IMR-90 (cell line): Measurements from ENCODE around the gene AGGF1. TPM values are rescaled to one million over a fixed set of nuclear protein-coding genes. Genes with fewer than 3 reads are reported as not detected.

Source experiments
- ATAC-seq: fragments of 200-7000 bp; cut with Tn5 transposase; 2 replicates; pipeline ENCODE4 v1.9.1; 2020; ENCODE audit warnings: low read depth, mild to moderate bottlenecking, moderate library complexity
- BruUV-seq: library from RNA; stranded (reverse); fragments of 400-500 nt; replicated peaks from 2 replicates; lab custom pipeline; 2021; lab: Mats Ljungman, UMichigan
- CTCF ChIA-PET: fragments of 300-600 bp; formaldehyde crosslinking; extraction: SDS; loops from one replicate; lab custom pipeline; 2021; ENCODE audit warnings: antibody characterized with exemption; lab: Yijun Ruan, JAX
- POLR2A ChIA-PET: fragments of 300-600 bp; sonication (Branson Sonifier 250); formaldehyde crosslinking; loops from one replicate; lab custom pipeline; 2022; ENCODE audit warnings: antibody characterized with exemption; ENCODE audit not compliant: unreplicated experiment; lab: Charles Lee
- DNase-seq: peaks from one replicate; pipeline ENCODE4 v3.0.0; 2013
- H2AFZ ChIP-seq: replicated peaks from 2 replicates; pipeline ENCODE3; 2013; ENCODE audit warnings: low read length, mild to moderate bottlenecking; ENCODE audit not compliant: poor library complexity
- H2AK5ac ChIP-seq: 2 replicates; pipeline ENCODE4 v1.6.1; 2013; ENCODE audit warnings: low read depth, low read length, inconsistent platforms
- H2AK9ac ChIP-seq: replicated peaks from 2 replicates; pipeline ENCODE3; 2013; ENCODE audit warnings: mild to moderate bottlenecking, low read depth, low read length, moderate library complexity; ENCODE audit not compliant: poor library complexity
- H2BK120ac ChIP-seq: 2 replicates; pipeline ENCODE4 v1.6.1; 2013; ENCODE audit warnings: low read depth, low read length, inconsistent platforms
- H2BK15ac ChIP-seq: 3 replicates; pipeline ENCODE4 v1.6.1; 2013; ENCODE audit warnings: low read depth, low read length, inconsistent platforms
- H2BK20ac ChIP-seq: 2 replicates; pipeline ENCODE4 v1.6.1; 2013; ENCODE audit warnings: low read depth, mild to moderate bottlenecking, inconsistent platforms, low read length, moderate library complexity
- H2BK5ac ChIP-seq: 2 replicates; pipeline ENCODE4 v1.6.1; 2013; ENCODE audit warnings: mild to moderate bottlenecking, low read depth, low read length, inconsistent platforms; ENCODE audit not compliant: poor library complexity, severe bottlenecking
- H3K14ac ChIP-seq: replicated peaks from 2 replicates; pipeline ENCODE4 v1.6.1; 2013; ENCODE audit warnings: low read depth, low read length, inconsistent platforms
- H3K18ac ChIP-seq: 2 replicates; pipeline ENCODE4 v1.6.1; 2013; ENCODE audit warnings: low read depth, low read length, control low read depth
- H3K23ac ChIP-seq: 2 replicates; pipeline ENCODE4 v1.6.1; 2013; ENCODE audit warnings: low read depth, low read length, inconsistent platforms
- H3K27ac ChIP-seq: 2 replicates; pipeline ENCODE4 v1.5.1; 2013; ENCODE audit warnings: mild to moderate bottlenecking, control low read depth, low read length; ENCODE audit not compliant: insufficient read depth
- H3K27me3 ChIP-seq: 2 replicates; pipeline ENCODE4 v1.6.1; 2013; ENCODE audit warnings: low read length; ENCODE audit not compliant: control insufficient read depth, insufficient read depth
- H3K36me3 ChIP-seq: 2 replicates; pipeline ENCODE4 v1.6.1; 2013; ENCODE audit warnings: low read length, mixed read lengths; ENCODE audit not compliant: control insufficient read depth, insufficient read depth
- H3K4ac ChIP-seq: 2 replicates; pipeline ENCODE4 v1.6.1; 2013; ENCODE audit warnings: low read depth, low read length, inconsistent platforms
- H3K4me1 ChIP-seq: 2 replicates; pipeline ENCODE4 v1.6.1; 2013; ENCODE audit warnings: low read length, mixed read lengths; ENCODE audit not compliant: control insufficient read depth, insufficient read depth
- H3K4me2 ChIP-seq: 2 replicates; pipeline ENCODE4 v1.6.1; 2013; ENCODE audit warnings: low read depth, mild to moderate bottlenecking, control low read depth, low read length, moderate library complexity
- H3K4me3 ChIP-seq: 2 replicates; pipeline ENCODE4 v1.5.1; 2013; ENCODE audit warnings: low read depth, mild to moderate bottlenecking, control low read depth, low read length, moderate library complexity; ENCODE audit not compliant: insufficient read depth
- H3K56ac ChIP-seq: 2 replicates; pipeline ENCODE4 v1.6.1; 2013; ENCODE audit warnings: low read length, inconsistent platforms; ENCODE audit not compliant: insufficient read depth; ENCODE audit errors: extremely low read depth
- H3K79me1 ChIP-seq, 2 experiments: 2 replicates each; pipeline ENCODE4 v1.6.1; 2013; ENCODE audit warnings: low read length in 2 of 2, inconsistent platforms in 1 of 2, low read depth in 1 of 2
- H3K9ac ChIP-seq: 2 replicates; pipeline ENCODE4 v1.6.1; 2013; ENCODE audit warnings: low read depth, low read length, control low read depth
- H3K9me1 ChIP-seq: 2 replicates; pipeline ENCODE4 v1.6.1; 2013; ENCODE audit warnings: low read length, inconsistent platforms; ENCODE audit not compliant: insufficient read depth
- H3K9me3 ChIP-seq: 2 replicates; pipeline ENCODE4 v1.6.1; 2013; ENCODE audit warnings: low read length; ENCODE audit not compliant: control insufficient read depth, insufficient read depth
- H4K20me1 ChIP-seq: 2 replicates; pipeline ENCODE4 v1.6.1; 2013; ENCODE audit warnings: low read length, inconsistent platforms; ENCODE audit not compliant: insufficient read depth
- H4K5ac ChIP-seq: 2 replicates; pipeline ENCODE4 v1.6.1; 2013; ENCODE audit warnings: mild to moderate bottlenecking, low read depth, low read length, control low read depth
- H4K8ac ChIP-seq, 2 experiments: 2 replicates each; pipeline ENCODE4 v1.6.1; 2013; ENCODE audit warnings: low read depth in 2 of 2, low read length in 2 of 2, control low read depth in 1 of 2, inconsistent platforms in 1 of 2
- H4K91ac ChIP-seq: 2 replicates; pipeline ENCODE4 v1.6.1; 2013; ENCODE audit warnings: low read depth, low read length, inconsistent platforms; ENCODE audit not compliant: insufficient read depth
- BHLHE40 ChIP-seq: fragments of 150-350 bp; IDR thresholded peaks from 2 replicates; pipeline ENCODE4 v1.6.1; 2016; ENCODE audit warnings: mild to moderate bottlenecking, low read depth, low read length
- CEBPB ChIP-seq: IDR thresholded peaks from 2 replicates; pipeline ENCODE4 v1.6.1; 2012; ENCODE audit warnings: low read depth, low read length, improper control_type of control experiment
- CHD1 ChIP-seq: IDR thresholded peaks from 2 replicates; pipeline ENCODE4 v1.6.1; 2012; ENCODE audit warnings: low read depth, low read length, improper control_type of control experiment
- CTCF ChIP-seq: conservative IDR thresholded peaks from 2 replicates; pipeline ENCODE4 v1.5.1; 2012; ENCODE audit warnings: mild to moderate bottlenecking, low read depth, low read length, improper control_type of control experiment
- FOS ChIP-seq: fragments of 150-350 bp; IDR thresholded peaks from 2 replicates; pipeline ENCODE4 v1.6.1; 2016; ENCODE audit warnings: low read depth, low read length
- MAFK ChIP-seq: IDR thresholded peaks from 2 replicates; pipeline ENCODE4 v1.6.1; 2012; ENCODE audit warnings: low read depth, low read length, improper control_type of control experiment
- MAZ ChIP-seq: IDR thresholded peaks from 2 replicates; pipeline ENCODE4 v1.6.1; 2012; ENCODE audit warnings: low read depth, mild to moderate bottlenecking, low read length, improper control_type of control experiment, moderate library complexity, borderline replicate concordance
- MXI1 ChIP-seq: IDR thresholded peaks from 2 replicates; pipeline ENCODE4 v1.6.1; 2012; ENCODE audit warnings: low read depth, mild to moderate bottlenecking, low read length, moderate library complexity, borderline replicate concordance
- NFE2L2 ChIP-seq: fragments of 150-350 bp; IDR thresholded peaks from 2 replicates; pipeline ENCODE4 v1.6.1; 2016; ENCODE audit warnings: low read depth, mild to moderate bottlenecking, low read length
- POLR2A ChIP-seq: IDR thresholded peaks from 2 replicates; pipeline ENCODE4 v1.6.1; 2012; ENCODE audit warnings: mild to moderate bottlenecking, low read depth, low read length
- RCOR1 ChIP-seq: IDR thresholded peaks from 2 replicates; pipeline ENCODE4 v1.6.1; 2012; ENCODE audit warnings: mild to moderate bottlenecking, low read length, improper control_type of control experiment; ENCODE audit not compliant: insufficient replicate concordance
- RFX5 ChIP-seq: IDR thresholded peaks from 2 replicates; pipeline ENCODE4 v1.8.0; 2012; ENCODE audit warnings: low read depth, mild to moderate bottlenecking, low read length, moderate library complexity
- USF2 ChIP-seq: fragments of 150-350 bp; IDR thresholded peaks from 2 replicates; pipeline ENCODE4 v1.6.1; 2017; ENCODE audit warnings: mild to moderate bottlenecking, antibody characterized with exemption, low read length, low read depth
- WGBS, 2 experiments: methylation state at CpG; one replicate each; pipeline versions ENCODE4 v1.1.5 to v1.1.7; 2013; ENCODE audit warnings: missing lambda C conversion rate in 2 of 2; ENCODE audit not compliant: insufficient read length in 1 of 2; ENCODE audit errors: extremely low coverage in 2 of 2; 5-methylcytosine and 5-hydroxymethylcytosine counted together
- dilution Hi-C: fragments of 300-500 bp; cut with HindIII; formaldehyde crosslinking; loops from one replicate; pipeline ENCODE4 v1.14.3; 2018; ENCODE audit warnings: low sequenced_read_pairs; ENCODE audit not compliant: unreplicated experiment
- in situ Hi-C: fragments of 300-500 bp; cut with MboI; formaldehyde crosslinking; loops from 3 replicates; pipeline ENCODE4 v1.14.3; 2019; ENCODE audit warnings: low sequenced_read_pairs, inconsistent platforms, mixed read lengths
- intact Hi-C: fragments of 100-400 bp; cut with micrococcal nuclease; formaldehyde crosslinking; loops from 2 replicates; pipeline ENCODE4 v1.10.0; 2022
- polyA plus RNA-seq, 3 experiments: library from polyadenylated mRNA; depleted of rRNA; stranded (reverse); fragments of >200 nt; gene quantifications; 2 replicates each; pipeline ENCODE4 v1.2.3, GENCODE V29; 2012; ENCODE audit warnings: low replicate concordance in 1 of 3
- total RNA-seq: library from RNA; depleted of rRNA; stranded (reverse); fragments of >200 nt; gene quantifications from 2 replicates; pipeline ENCODE4 v1.2.3, GENCODE V29; 2012
- TF ChIP-seq, protein P1 (sequence below): fragments of 150-350 bp; IDR thresholded peaks from 2 replicates; pipeline ENCODE4 v1.6.1; 2016; ENCODE audit warnings: low read depth, mild to moderate bottlenecking, low read length, moderate library complexity, borderline replicate concordance

AGGF1 gene
- total and polyA plus RNA-seq, 2 of the 4 experiments (the other 2 are of a cell fraction): 7.3 to 8.4 TPM

- Histone ChIP-seq H3K4me2 (no peak overlapping the region), H3K4me3 (no peak overlapping the region), H3K4ac (no peak overlapping the region), H2BK15ac (no peak overlapping the region), H3K23ac (no peak overlapping the region), H3K9ac (no peak overlapping the region), H3K9me1 (0 out of 2 replicates have a peak, but pooled peaks cover 2% of the 10 kb centered on the region), H4K20me1 (no peaks in the 10 kb centered on the region), H4K91ac (no peak overlapping the region), H2BK5ac (no peak overlapping the region), H3K18ac (no peak overlapping the region), H4K8ac (no peak overlapping the region), H3K4me1 (peaks cover 2% of the 10 kb centered on the region), H3K9me3 (no peaks in the 10 kb centered on the region), H2BK120ac (no peak overlapping the region), H3K27me3 (no peaks in the 10 kb centered on the region), H4K5ac (no peak overlapping the region), H3K56ac (no peak overlapping the region), H2AK9ac (no peak overlapping the region), H2AFZ (no peak overlapping the region), H3K14ac (no peak overlapping the region), H2AK5ac (no peak overlapping the region), H3K36me3 (peaks cover 19% of the 10 kb centered on the region), H3K27ac (no peak overlapping the region), H3K79me1 (peaks cover 5 to 20% of the 10 kb centered on the region in 2 experiments), H2BK20ac (no peak overlapping the region)
- in situ Hi-C loops: no loop called here
- dilution Hi-C loops: no loop called here
- no peak for TF ChIP-seq CTCF
- TF ChIP-seq MAZ: no peak
- no peak for TF ChIP-seq POLR2A
- TF ChIP-seq NFE2L2: no peak
- TF ChIP-seq, protein P1, sequence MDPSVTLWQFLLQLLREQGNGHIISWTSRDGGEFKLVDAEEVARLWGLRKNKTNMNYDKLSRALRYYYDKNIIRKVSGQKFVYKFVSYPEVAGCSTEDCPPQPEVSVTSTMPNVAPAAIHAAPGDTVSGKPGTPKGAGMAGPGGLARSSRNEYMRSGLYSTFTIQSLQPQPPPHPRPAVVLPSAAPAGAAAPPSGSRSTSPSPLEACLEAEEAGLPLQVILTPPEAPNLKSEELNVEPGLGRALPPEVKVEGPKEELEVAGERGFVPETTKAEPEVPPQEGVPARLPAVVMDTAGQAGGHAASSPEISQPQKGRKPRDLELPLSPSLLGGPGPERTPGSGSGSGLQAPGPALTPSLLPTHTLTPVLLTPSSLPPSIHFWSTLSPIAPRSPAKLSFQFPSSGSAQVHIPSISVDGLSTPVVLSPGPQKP: no peak
- no peak for TF ChIP-seq CHD1
- TF ChIP-seq RFX5: no peak
- no peak for TF ChIP-seq FOS
- TF ChIP-seq USF2: no peak
- no peak for TF ChIP-seq MAFK
- no peak for TF ChIP-seq RCOR1
- no peak for TF ChIP-seq CEBPB
- no peak for TF ChIP-seq MXI1
- TF ChIP-seq BHLHE40: no peak
- ChIA-PET CTCF (no interaction called here), POLR2A (interaction anchor here (0.6 kb wide), 1 partner anchor 187 kb away, joined by 3 read pairs; no protein-coding TSS in a partner anchor)
- ATAC-seq (no peak), DNase-seq (no peak)
- intact Hi-C loops: no loop called here
- no TSS peak for BruUV-seq
- no CpG with 5 or more reads among the region's 1 CpG for WGBS, 2 experiments
Observed at GRCh38 chr5:77035950-77036349, 5.7 kb downstream of the AGGF1 start.
